H1 (cell line): ENCODE measurements around the gene EPDR1. TPM values are rescaled to one million over a fixed set of nuclear protein-coding genes. Genes with fewer than 3 reads are reported as not detected.

ENCODE experiments used
- CTCF ChIA-PET: fragments of 300-600 bp; sonication (Branson Sonifier 250); formaldehyde crosslinking; loops from one replicate; lab custom pipeline; 2021; ENCODE audit not compliant: partially characterized antibody; lab: Charles Lee
- POLR2A ChIA-PET: fragments of 300-600 bp; sonication (Branson Sonifier 250); formaldehyde crosslinking; loops from one replicate; lab custom pipeline; 2021; ENCODE audit warnings: inconsistent platforms; ENCODE audit not compliant: partially characterized antibody; lab: Charles Lee
- DNase-seq, 2 experiments: peaks; one replicate each; pipeline versions ENCODE4 v3.0.0 to v3.0.0-alpha.2; 2010 to 2022; ENCODE audit warnings: low spot score in 2 of 2, low read depth in 1 of 2, mixed read lengths in 1 of 2
- FAIRE-seq: peaks from 2 replicates; lab custom pipeline; 2011; peaks lifted over from hg19 to GRCh38; lab: Jason Lieb, UNC
- H2AFZ ChIP-seq: 2 replicates; pipeline ENCODE4 v1.8.1; 2012; ENCODE audit warnings: low read length, inconsistent platforms
- H2AK5ac ChIP-seq: 2 replicates; pipeline ENCODE4 v1.6.1; 2013; ENCODE audit warnings: low read depth, low read length
- H2BK120ac ChIP-seq: replicated peaks from 2 replicates; pipeline ENCODE3; 2013; ENCODE audit warnings: low read depth, low read length, inconsistent platforms
- H2BK12ac ChIP-seq: 2 replicates; pipeline ENCODE4 v1.6.1; 2013; ENCODE audit warnings: low read depth, low read length
- H2BK15ac ChIP-seq: 2 replicates; pipeline ENCODE4 v1.6.1; 2013; ENCODE audit warnings: low read length
- H2BK20ac ChIP-seq: 2 replicates; pipeline ENCODE4 v1.6.1; 2013; ENCODE audit warnings: low read length
- H2BK5ac ChIP-seq: 2 replicates; pipeline ENCODE4 v1.6.1; 2013; ENCODE audit warnings: low read depth, low read length
- H3K14ac ChIP-seq: 2 replicates; pipeline ENCODE4 v1.6.1; 2013; ENCODE audit warnings: inconsistent platforms; ENCODE audit not compliant: insufficient read length
- H3K18ac ChIP-seq: 2 replicates; pipeline ENCODE4 v1.6.1; 2013; ENCODE audit warnings: low read length; ENCODE audit errors: extremely low read depth
- H3K23ac ChIP-seq: 2 replicates; pipeline ENCODE4 v1.6.1; 2013; ENCODE audit warnings: inconsistent platforms; ENCODE audit not compliant: insufficient read length
- H3K23me2 ChIP-seq: 2 replicates; pipeline ENCODE4 v1.6.1; 2013; ENCODE audit warnings: low read depth, low read length
- H3K27ac ChIP-seq: 2 replicates; pipeline ENCODE4 v1.6.1; 2011; ENCODE audit warnings: low read depth, low read length, inconsistent platforms
- H3K27me3 ChIP-seq, 4 experiments: replicated peaks in 1 of 4; 1 replicate in 1 of 4; 2 replicates in 3 of 4; pipeline versions ENCODE4 v1.6.1 to v1.8.1; 2011 to 2013; ENCODE audit warnings: low read length in 3 of 4, mild to moderate bottlenecking in 3 of 4, inconsistent platforms in 2 of 4, mixed read lengths in 2 of 4, moderate library complexity in 1 of 4; ENCODE audit not compliant: control insufficient read depth in 3 of 4, insufficient read depth in 3 of 4; ENCODE audit errors: extremely low read depth in 1 of 4
- H3K36me3 ChIP-seq, 4 experiments: 2 replicates each; pipeline versions ENCODE4 v1.6.1 to v1.8.1; 2011 to 2013; ENCODE audit warnings: mild to moderate bottlenecking in 4 of 4, low read length in 3 of 4, moderate library complexity in 2 of 4, control low read depth in 1 of 4, inconsistent platforms in 1 of 4; ENCODE audit not compliant: insufficient read depth in 4 of 4, control insufficient read depth in 2 of 4
- H3K4ac ChIP-seq: replicated peaks from 2 replicates; pipeline ENCODE3; 2013; ENCODE audit warnings: low read length, low read depth, mixed read lengths, inconsistent platforms; ENCODE audit not compliant: insufficient read length
- H3K4me1 ChIP-seq, 4 experiments: replicated peaks in 1 of 4; 1 replicate in 1 of 4; 2 replicates in 3 of 4; pipeline versions ENCODE4 v1.6.1 to v1.8.1; 2011 to 2013; ENCODE audit warnings: low read length in 3 of 4, inconsistent platforms in 2 of 4, mixed read lengths in 1 of 4; ENCODE audit not compliant: insufficient read depth in 4 of 4, control insufficient read depth in 3 of 4
- H3K4me2 ChIP-seq, 2 experiments: 2 replicates each; pipeline versions ENCODE4 v1.6.1 to v1.8.1; 2011 to 2013; ENCODE audit warnings: low read depth in 2 of 2, low read length in 2 of 2, control low read depth in 1 of 2, inconsistent platforms in 1 of 2, mild to moderate bottlenecking in 1 of 2; ENCODE audit not compliant: insufficient read depth in 1 of 2
- H3K4me3 ChIP-seq, 4 experiments: fragments of 200-600, 300-600 bp in 1 of 4; sonication (generic), shearing (Covaris generic), sonication (Bioruptor Twin) in 1 of 4; 2 replicates each; pipeline versions ENCODE4 v1.5.1 to v1.8.1; 2011 to 2016; ENCODE audit warnings: low read length in 4 of 4, low read depth in 3 of 4, control low read depth in 2 of 4, inconsistent platforms in 2 of 4, mild to moderate bottlenecking in 2 of 4, mixed read lengths in 1 of 4, moderate library complexity in 1 of 4; ENCODE audit not compliant: insufficient read depth in 2 of 4; ENCODE audit errors: extremely low read depth in 1 of 4
- H3K56ac ChIP-seq: replicated peaks from 2 replicates; pipeline ENCODE3; 2013; ENCODE audit warnings: low read depth, mild to moderate bottlenecking, mixed read lengths, low read length, inconsistent platforms; ENCODE audit not compliant: insufficient read length
- H3K79me1 ChIP-seq: 2 replicates; pipeline ENCODE4 v1.6.1; 2013; ENCODE audit warnings: low read depth, low read length, control low read depth
- H3K79me2 ChIP-seq, 2 experiments: 2 replicates each; pipeline versions ENCODE4 v1.6.1 to v1.8.1; 2012 to 2013; ENCODE audit warnings: low read length in 2 of 2, mild to moderate bottlenecking in 2 of 2, inconsistent platforms in 1 of 2; ENCODE audit not compliant: insufficient read depth in 2 of 2, control insufficient read depth in 1 of 2
- H3K9ac ChIP-seq, 4 experiments: replicated peaks in 1 of 4; 1 replicate in 1 of 4; 2 replicates in 3 of 4; pipeline versions ENCODE4 v1.6.1 to v1.8.1; 2011 to 2013; ENCODE audit warnings: low read depth in 3 of 4, low read length in 3 of 4, control low read depth in 2 of 4, mild to moderate bottlenecking in 2 of 4, moderate library complexity in 2 of 4, inconsistent platforms in 1 of 4; ENCODE audit errors: extremely low read depth in 1 of 4
- H3K9me3 ChIP-seq, 2 experiments: 2 replicates each; pipeline versions ENCODE4 v1.6.1 to v1.8.1; 2012 to 2013; ENCODE audit warnings: mild to moderate bottlenecking in 2 of 2, moderate library complexity in 2 of 2, control low read depth in 1 of 2, inconsistent platforms in 1 of 2, low read depth in 1 of 2, low read length in 1 of 2, mixed read lengths in 1 of 2; ENCODE audit not compliant: insufficient read depth in 2 of 2
- H4K20me1 ChIP-seq, 2 experiments: replicated peaks in 1 of 2; 2 replicates each; pipeline versions ENCODE3 to v1.8.1; 2011 to 2013; ENCODE audit warnings: inconsistent platforms in 2 of 2, low read length in 2 of 2, mild to moderate bottlenecking in 1 of 2; ENCODE audit not compliant: insufficient read depth in 2 of 2, control insufficient read depth in 1 of 2
- H4K5ac ChIP-seq: 2 replicates; pipeline ENCODE4 v1.6.1; 2013; ENCODE audit warnings: low read length, low read depth, mixed read lengths, inconsistent platforms; ENCODE audit not compliant: insufficient read length
- H4K8ac ChIP-seq: 2 replicates; pipeline ENCODE4 v1.8.0; 2013; ENCODE audit warnings: mild to moderate bottlenecking, moderate library complexity, low read length, inconsistent platforms; ENCODE audit not compliant: insufficient read depth; ENCODE audit errors: extremely low read depth
- H4K91ac ChIP-seq: replicated peaks from 2 replicates; pipeline ENCODE3; 2013; ENCODE audit warnings: low read length, mixed read lengths, inconsistent platforms; ENCODE audit not compliant: insufficient read length
- ATF3 ChIP-seq: IDR thresholded peaks from 2 replicates; pipeline ENCODE4 v1.6.1; 2011; ENCODE audit warnings: low read depth, mild to moderate bottlenecking, low read length; ENCODE audit not compliant: insufficient read depth
- BRCA1 ChIP-seq: IDR thresholded peaks from 2 replicates; pipeline ENCODE4 v1.6.1; 2012; ENCODE audit warnings: low read depth, low read length, improper control_type of control experiment
- CEBPB ChIP-seq: IDR thresholded peaks from 2 replicates; pipeline ENCODE4 v1.6.1; 2012; ENCODE audit warnings: low read depth, low read length
- CREB1 ChIP-seq: IDR thresholded peaks from 2 replicates; pipeline ENCODE4 v1.6.1; 2012; ENCODE audit warnings: inconsistent platforms
- JUN ChIP-seq: IDR thresholded peaks from 2 replicates; pipeline ENCODE4 v1.6.1; 2011; ENCODE audit warnings: low read depth, mild to moderate bottlenecking, improper control_type of control experiment, low read length
- JUND ChIP-seq: IDR thresholded peaks from 2 replicates; pipeline ENCODE4 v1.6.1; 2011; ENCODE audit warnings: mild to moderate bottlenecking, improper control_type of control experiment, low read length
- MAFK ChIP-seq: IDR thresholded peaks from 2 replicates; pipeline ENCODE4 v1.6.1; 2012; ENCODE audit warnings: low read depth, mild to moderate bottlenecking, improper control_type of control experiment, low read length
- NANOG ChIP-seq: IDR thresholded peaks from 2 replicates; pipeline ENCODE4 v1.6.1; 2011; ENCODE audit warnings: low read length, low read depth, mild to moderate bottlenecking, inconsistent platforms; ENCODE audit not compliant: insufficient read depth, poor library complexity, severe bottlenecking
- POLR2A ChIP-seq, 2 experiments: IDR thresholded peaks; 1 replicate in 1 of 2; 2 replicates in 1 of 2; pipeline ENCODE4 v1.6.1; 2011; ENCODE audit warnings: low read depth in 2 of 2, low read length in 2 of 2, mild to moderate bottlenecking in 2 of 2; ENCODE audit errors: control extremely low read depth in 1 of 2
- TAF1 ChIP-seq: IDR thresholded peaks from 2 replicates; pipeline ENCODE4 v1.6.1; 2011; ENCODE audit warnings: mild to moderate bottlenecking, low read depth, low read length
- TAF7 ChIP-seq: optimal IDR thresholded peaks from 2 replicates; pipeline ENCODE3; 2011; ENCODE audit warnings: low read depth, mild to moderate bottlenecking, inconsistent platforms, low read length, moderate library complexity, borderline replicate concordance
- TBP ChIP-seq: IDR thresholded peaks from 2 replicates; pipeline ENCODE4 v1.6.1; 2011; ENCODE audit warnings: low read depth, low read length, improper control_type of control experiment
- TEAD4 ChIP-seq: IDR thresholded peaks from 2 replicates; pipeline ENCODE4 v1.6.1; 2012; ENCODE audit warnings: low read depth, low read length, inconsistent platforms, mixed read lengths
- USF2 ChIP-seq: IDR thresholded peaks from 2 replicates; pipeline ENCODE4 v1.6.1; 2011; ENCODE audit warnings: low read length, improper control_type of control experiment
- WGBS, 2 experiments: shearing (Covaris generic) in 1 of 2; methylation state at CpG; one replicate each; pipeline versions ENCODE4 v1.1.6 to v1.1.7; 2013 to 2015; ENCODE audit warnings: low lambda C conversion rate in 2 of 2, mixed read lengths in 2 of 2, inconsistent platforms in 1 of 2, low coverage in 1 of 2, missing lambda C conversion rate in 1 of 2; ENCODE audit not compliant: insufficient replicate concordance in 2 of 2, insufficient coverage in 1 of 2, insufficient read length in 1 of 2; ENCODE audit errors: extremely low coverage in 1 of 2, missing lambda C conversion rate in 1 of 2; 5-methylcytosine and 5-hydroxymethylcytosine counted together
- polyA plus RNA-seq, 7 experiments: library from polyadenylated mRNA; depleted of rRNA in 3 of 7; stranded (reverse) in 5 of 7; unstranded in 2 of 7; fragments of >200 nt in 5 of 7; fragments of 200-250 nt in 2 of 7; gene quantifications; 1 replicate in 5 of 7; 2 replicates in 1 of 7; 4 replicates in 1 of 7; pipeline versions ENCODE4 v1.2.1 to v1.2.3, GENCODE V29; 2011 to 2013; ENCODE audit warnings: missing spikeins in 2 of 7, mixed read lengths in 2 of 7
- total RNA-seq: library from RNA; stranded (reverse); fragmentation: NEBNext Ultra II Directional; extraction: Animal tissue kit (Norgen Biotek cat#: 25700); gene quantifications from 2 replicates; pipeline ENCODE4 v1.2.1, GENCODE V29; 2021

Gene EPDR1
- total and polyA plus RNA-seq, 2 of the 8 experiments (the other 6 are each of a cell fraction or from before 2014, with no cell fraction given) = 6.4 to 8.2 TPM

- H3K9ac ChIP-seq = no peak overlapping the region
- H3K4ac ChIP-seq = no peak overlapping the region
- no peaks in the 10 kb centered on the region for H3K4me1 ChIP-seq
- H2BK12ac ChIP-seq = no peak overlapping the region
- no peak overlapping the region for H3K4me3 ChIP-seq
- ChIA-PET POLR2A (no interaction called here), CTCF (no interaction called here)
- no peak overlapping the region for H2AK5ac ChIP-seq
- H3K4me2 ChIP-seq = no peak overlapping the region
- H4K5ac ChIP-seq = no peak overlapping the region
- H3K14ac ChIP-seq = no peak overlapping the region
- peaks cover 0 to 2% (median 0%) of the 10 kb centered on the region in 4 experiments; a peak in 1 of 7 replicates for H3K27me3 ChIP-seq
- no peak overlapping the region for H2BK15ac ChIP-seq
- no peak overlapping the region for H3K27ac ChIP-seq
- no peak overlapping the region for H3K56ac ChIP-seq
- no peak for DNase-seq
- no peaks in the 10 kb centered on the region for H3K9me3 ChIP-seq
- no peaks in the 10 kb centered on the region for H3K23me2 ChIP-seq
- H3K36me3 ChIP-seq = no peaks in the 10 kb centered on the region
- H2BK5ac ChIP-seq = no peak overlapping the region
- no peak for FAIRE-seq
- H3K23ac ChIP-seq = no peak overlapping the region
- H3K18ac ChIP-seq = no peak overlapping the region
- H2BK120ac ChIP-seq = no peak overlapping the region
- no peak overlapping the region for H2AFZ ChIP-seq
- no peaks in the 10 kb centered on the region for H4K20me1 ChIP-seq
- WGBS, 2 experiments = 81% methylated on average over 3 of the region's 3 CpGs; no CpG with 5 or more reads in 1 of the 2 experiments
- H2BK20ac ChIP-seq = no peak overlapping the region
- H4K8ac ChIP-seq = no peak overlapping the region
- no peaks in the 10 kb centered on the region for H3K79me2 ChIP-seq
- no peaks in the 10 kb centered on the region for H3K79me1 ChIP-seq
- H4K91ac ChIP-seq = no peak overlapping the region
- TF ChIP-seq POLR2A (IDR thresholded peaks at IDR 0.05; ENCODE audit: control extremely low read depth in 1 of 2, low read depth in 2 of 2, low read length in 2 of 2) = no peak
- no peak for TF ChIP-seq ATF3
- no peak for TF ChIP-seq TEAD4
- no peak for TF ChIP-seq BRCA1
- no peak for TF ChIP-seq JUN
- no peak for TF ChIP-seq CEBPB
- no peak for TF ChIP-seq TBP
- TF ChIP-seq TAF1 = no peak
- no peak for TF ChIP-seq CREB1
- no peak for TF ChIP-seq TAF7
- TF ChIP-seq NANOG = no peak
- TF ChIP-seq JUND = no peak
- no peak for TF ChIP-seq MAFK
- no peak for TF ChIP-seq USF2
These were observed 62.0 kb downstream of the EPDR1 start for GRCh38 chr7:37982423-37982822.
